Neural progenitor cell (in vitro differentiated cells): ENCODE measurements around the gene IQUB. TPM values are rescaled to one million over a fixed set of nuclear protein-coding genes. Genes with fewer than 3 reads are reported as not detected.
"Not testable (repeated sequence)": the region's sequence is repeated elsewhere in the genome, so short reads cannot be mapped to it uniquely, and the experiment has no call there.

ENCODE experiments used
- DNase-seq: peaks from one replicate; pipeline ENCODE4 v3.0.0-alpha.2; 2016; ENCODE audit warnings: low spot score
- H2AFZ ChIP-seq: fragments of 200-600 bp; sonication (generic); replicated peaks from 2 replicates; pipeline ENCODE4 v1.6.1; 2016; ENCODE audit warnings: antibody characterized with exemption
- H3F3A ChIP-seq: fragments of 200-600 bp; sonication (generic); 2 replicates; pipeline ENCODE4 v1.6.1; 2016; ENCODE audit warnings: antibody characterized with exemption, low read depth
- H3K27ac ChIP-seq: fragments of 200-600 bp; sonication (generic); 2 replicates; pipeline ENCODE4 v1.5.1; 2016; ENCODE audit warnings: mild to moderate bottlenecking
- H3K27me3 ChIP-seq: fragments of 200-600 bp; sonication (generic); 2 replicates; pipeline ENCODE4 v1.6.1; 2016; ENCODE audit warnings: mild to moderate bottlenecking, moderate library complexity
- H3K36me3 ChIP-seq: fragments of 200-600 bp; sonication (generic); 2 replicates; pipeline ENCODE4 v1.5.1; 2016
- H3K4me1 ChIP-seq: fragments of 200-600 bp; sonication (generic); 2 replicates; pipeline ENCODE4 v1.6.1; 2016; ENCODE audit warnings: mixed run types
- H3K4me2 ChIP-seq: fragments of 200-600 bp; sonication (generic); 2 replicates; pipeline ENCODE4 v1.6.1; 2016
- H3K4me3 ChIP-seq: fragments of 200-600 bp; sonication (generic); 2 replicates; pipeline ENCODE4 v1.5.1; 2016
- H3K79me2 ChIP-seq: fragments of 200-600 bp; sonication (generic); 2 replicates; pipeline ENCODE4 v1.6.1; 2016; ENCODE audit warnings: low read depth
- H3K9ac ChIP-seq: fragments of 200-600 bp; sonication (generic); 2 replicates; pipeline ENCODE4 v1.6.1; 2016
- H3K9me3 ChIP-seq: fragments of 200-600 bp; sonication (generic); 2 replicates; pipeline ENCODE4 v1.5.1; 2016; ENCODE audit warnings: low read depth
- H4K20me1 ChIP-seq: fragments of 200-600 bp; sonication (generic); 2 replicates; pipeline ENCODE4 v1.6.1; 2016; ENCODE audit warnings: low read depth
- H3K27ac Mint-ChIP-seq: 3 replicates; pipeline ENCODE4 v1.8.0; 2021; ENCODE audit warnings: mixed read lengths
- H3K27me3 Mint-ChIP-seq: 2 replicates; pipeline ENCODE4 v1.8.0; 2022; ENCODE audit warnings: low read depth, mild to moderate bottlenecking, inconsistent platforms, moderate library complexity, mixed read lengths; ENCODE audit not compliant: insufficient read depth
- H3K36me3 Mint-ChIP-seq: 3 replicates; pipeline ENCODE4 v1.8.0; 2021; ENCODE audit warnings: mixed read lengths
- H3K4me1 Mint-ChIP-seq: 3 replicates; pipeline ENCODE4 v1.8.0; 2021; ENCODE audit warnings: mixed read lengths
- H3K4me3 Mint-ChIP-seq: 3 replicates; pipeline ENCODE4 v1.8.0; 2021; ENCODE audit warnings: mild to moderate bottlenecking, moderate library complexity, mixed read lengths
- H3K9me3 Mint-ChIP-seq: 3 replicates; pipeline ENCODE4 v1.8.0; 2020; ENCODE audit warnings: mixed read lengths
- CTCF ChIP-seq: fragments of 200-600 bp; sonication (generic); IDR thresholded peaks from 2 replicates; pipeline ENCODE4 v1.5.1; 2017; ENCODE audit warnings: antibody characterized with exemption, mild to moderate bottlenecking
- EZH2 ChIP-seq: fragments of 200-600 bp; sonication (generic); IDR thresholded peaks from 2 replicates; pipeline ENCODE4 v1.6.1; 2017; ENCODE audit warnings: antibody characterized with exemption, mild to moderate bottlenecking, moderate library complexity
- EZH2phosphoT487 ChIP-seq: fragments of 200-600 bp; sonication (generic); IDR thresholded peaks from 2 replicates; pipeline ENCODE4 v1.6.1; 2017; ENCODE audit warnings: antibody characterized with exemption
- total RNA-seq: library from RNA; depleted of rRNA; stranded (reverse); fragments of >200 nt; gene quantifications from 2 replicates; pipeline ENCODE4 v1.2.3, GENCODE V29; 2015; ENCODE audit warnings: low replicate concordance

IQUB gene
- total RNA-seq, 1 donor from 2014 or later = 0.58 TPM

DNA sequence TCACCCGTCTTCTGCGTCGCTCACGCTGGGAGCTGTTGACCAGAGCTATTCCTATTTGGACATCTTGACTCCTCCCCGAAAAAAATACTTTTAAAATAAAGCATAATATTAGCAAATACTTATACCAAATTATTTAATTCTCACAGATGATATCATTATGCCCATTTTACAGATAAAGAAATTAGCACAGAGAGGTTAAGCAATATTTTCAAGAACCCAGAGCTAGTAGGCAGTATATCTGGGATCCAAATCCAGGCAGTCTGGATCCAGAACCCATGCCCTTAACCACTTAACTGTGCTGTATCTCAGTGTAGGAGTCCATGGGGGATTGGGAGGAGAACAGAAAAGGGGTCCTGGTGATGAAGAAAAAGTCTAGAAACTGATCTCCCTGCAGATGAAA, 6.1 kb downstream of the IQUB start:
- peaks cover 9% of the 10 kb centered on the region for H3K4me1 Mint-ChIP-seq
- peaks cover 4% of the 10 kb centered on the region for H3K36me3 Mint-ChIP-seq
- Histone ChIP-seq H3K4me3 (peak overlapping the region; percentile 45), H3K36me3 (no peaks in the 10 kb centered on the region), H2AFZ (no peak overlapping the region), H3K79me2 (no peaks in the 10 kb centered on the region), H4K20me1 (no peaks in the 10 kb centered on the region), H3K27me3 (peaks cover 8% of the 10 kb centered on the region), H3K9me3 (no peaks in the 10 kb centered on the region), H3F3A (peaks cover 3% of the 10 kb centered on the region), H3K27ac (no peak overlapping the region), H3K4me2 (peak overlapping the region; percentile 60), H3K9ac (no peak overlapping the region), H3K4me1 (peaks cover 3% of the 10 kb centered on the region)
- no peak for TF ChIP-seq EZH2
- no peak for TF ChIP-seq CTCF
- TF ChIP-seq EZH2phosphoT487 = no peak
- no peak for DNase-seq
- H3K4me3 Mint-ChIP-seq = peak overlapping the region; percentile 76
- H3K27ac Mint-ChIP-seq = peak overlapping the region; percentile 83
- H3K27me3 Mint-ChIP-seq = peaks cover 4% of the 10 kb centered on the region
- peaks cover 11% of the 10 kb centered on the region for H3K9me3 Mint-ChIP-seq

- H3K9me3 ChIP-seq, H2AFZ ChIP-seq, H3K27me3 ChIP-seq, H4K20me1 ChIP-seq, H3K36me3 ChIP-seq, H3K4me1 ChIP-seq, H3F3A ChIP-seq, H3K79me2 ChIP-seq, DNase-seq, H3K4me1 Mint-ChIP-seq, H3K36me3 Mint-ChIP-seq, H3K27ac ChIP-seq, H3K9ac ChIP-seq, H3K27me3 Mint-ChIP-seq: not testable (repeated sequence)
- H3K4me3 Mint-ChIP-seq = peak overlapping the region; percentile 76
- peak overlapping the region; percentile 60 for H3K4me2 ChIP-seq
- H3K4me3 ChIP-seq = peak overlapping the region; percentile 45
- H3K27ac Mint-ChIP-seq = peak overlapping the region; percentile 83
- H3K9me3 Mint-ChIP-seq = peaks cover 11% of the 10 kb centered on the region
These were observed 6.6 kb downstream of the IQUB start for GRCh38 chr7:123527712-123528225.

- H3K79me2 ChIP-seq, H3K27me3 ChIP-seq, H3K4me3 Mint-ChIP-seq, H3K4me2 ChIP-seq, H3K4me3 ChIP-seq, H3K36me3 ChIP-seq, H2AFZ ChIP-seq, DNase-seq, H3K27me3 Mint-ChIP-seq, H3K9me3 ChIP-seq, H4K20me1 ChIP-seq, H3K4me1 ChIP-seq, H3K4me1 Mint-ChIP-seq, H3K36me3 Mint-ChIP-seq, H3K27ac Mint-ChIP-seq, H3K27ac ChIP-seq, H3F3A ChIP-seq, H3K9ac ChIP-seq: not testable (repeated sequence)
- H3K9me3 Mint-ChIP-seq = peaks cover 11% of the 10 kb centered on the region
These were observed 7.9 kb downstream of the IQUB start for GRCh38 chr7:123526533-123526932.

DNA sequence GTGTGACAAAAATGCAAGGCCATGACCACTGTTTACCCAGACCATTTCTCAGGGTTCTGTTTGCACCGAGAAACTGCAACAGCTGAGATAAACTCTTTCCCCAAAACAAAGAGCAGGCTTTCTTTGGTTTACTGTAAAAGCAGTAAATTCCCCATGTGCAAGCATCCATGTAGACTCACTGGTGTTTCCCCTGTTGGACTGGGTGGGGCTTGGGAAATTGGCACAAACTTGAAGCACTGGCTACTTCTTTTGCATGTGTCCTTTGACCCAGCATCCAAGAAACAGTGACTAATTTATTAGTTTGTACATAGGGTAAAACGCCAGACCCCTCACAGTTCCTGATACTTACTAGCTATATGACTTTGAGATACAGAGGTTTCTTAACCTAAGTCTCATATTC, 12.3 kb downstream of the IQUB start:
- Histone ChIP-seq H4K20me1 (no peaks in the 10 kb centered on the region), H3K4me1 (no peaks in the 10 kb centered on the region), H3K36me3 (no peaks in the 10 kb centered on the region), H3K27ac (no peak overlapping the region), H3K27me3 (no peaks in the 10 kb centered on the region), H3K4me3 (no peak overlapping the region), H3K79me2 (no peaks in the 10 kb centered on the region), H2AFZ (no peak overlapping the region), H3K4me2 (no peak overlapping the region), H3K9ac (no peak overlapping the region), H3F3A (no peaks in the 10 kb centered on the region), H3K9me3 (no peaks in the 10 kb centered on the region)
- TF ChIP-seq CTCF = no peak
- TF ChIP-seq EZH2 = no peak
- H3K9me3 Mint-ChIP-seq = peaks cover 6% of the 10 kb centered on the region
- H3K27me3 Mint-ChIP-seq = peaks cover under 1% of the 10 kb centered on the region
- DNase-seq = no peak
- H3K36me3 Mint-ChIP-seq = no peaks in the 10 kb centered on the region
- H3K4me1 Mint-ChIP-seq = no peaks in the 10 kb centered on the region
- H3K27ac Mint-ChIP-seq = no peak overlapping the region
- H3K4me3 Mint-ChIP-seq = no peak overlapping the region
